HG02840 (cell line): ENCODE measurements around the gene LRRK1.

Experiments
- ATAC-seq: cut with Tn5 transposase; IDR thresholded peaks from one replicate; pipeline ENCODE4 v1.9.1; 2021; ENCODE audit warnings: mild to moderate bottlenecking, moderate library complexity, moderate number of reproducible peaks; ENCODE audit not compliant: unreplicated experiment, low FRiP score

LRRK1 gene

DNA sequence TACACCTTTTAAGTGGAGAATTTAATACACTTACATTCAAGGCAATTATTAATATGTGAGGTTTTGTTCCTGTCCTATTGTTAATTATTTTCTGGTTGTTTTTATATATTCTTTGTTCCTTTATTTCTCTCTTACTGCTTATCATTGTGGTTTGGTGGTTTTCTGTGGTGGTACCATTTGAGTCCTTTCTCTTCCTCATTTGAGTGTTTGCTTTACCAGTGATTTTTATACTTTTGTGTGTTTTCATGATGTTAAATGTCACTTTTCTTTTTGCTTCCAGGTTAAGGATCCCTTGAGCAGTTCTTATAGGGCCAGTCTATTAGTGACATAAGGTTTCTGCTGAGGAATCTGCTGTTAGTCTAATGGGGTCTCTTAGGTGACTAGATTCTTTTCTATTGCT lies 116.5 kb downstream of the LRRK1 start:
- ATAC-seq = no peak

DNA sequence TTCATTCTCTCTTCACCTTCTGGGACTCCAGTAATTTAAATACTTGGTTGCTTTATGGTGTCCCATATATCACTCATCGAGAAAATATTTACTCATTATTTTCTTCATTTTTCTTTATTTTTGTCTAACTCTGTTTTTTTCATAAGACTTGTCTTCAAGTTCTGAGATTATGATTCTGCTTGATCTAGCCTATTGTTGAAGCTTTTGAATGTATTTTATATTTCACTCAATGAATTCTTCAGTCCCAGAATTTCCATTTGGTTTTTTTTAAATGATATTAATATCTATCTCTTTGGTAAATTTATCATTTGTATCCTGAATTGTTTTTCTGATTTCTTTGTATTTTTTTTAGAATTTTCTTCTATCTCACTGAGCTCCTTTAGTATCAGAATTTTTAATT lies 117.0 kb downstream of the LRRK1 start:
- no peak for ATAC-seq

DNA sequence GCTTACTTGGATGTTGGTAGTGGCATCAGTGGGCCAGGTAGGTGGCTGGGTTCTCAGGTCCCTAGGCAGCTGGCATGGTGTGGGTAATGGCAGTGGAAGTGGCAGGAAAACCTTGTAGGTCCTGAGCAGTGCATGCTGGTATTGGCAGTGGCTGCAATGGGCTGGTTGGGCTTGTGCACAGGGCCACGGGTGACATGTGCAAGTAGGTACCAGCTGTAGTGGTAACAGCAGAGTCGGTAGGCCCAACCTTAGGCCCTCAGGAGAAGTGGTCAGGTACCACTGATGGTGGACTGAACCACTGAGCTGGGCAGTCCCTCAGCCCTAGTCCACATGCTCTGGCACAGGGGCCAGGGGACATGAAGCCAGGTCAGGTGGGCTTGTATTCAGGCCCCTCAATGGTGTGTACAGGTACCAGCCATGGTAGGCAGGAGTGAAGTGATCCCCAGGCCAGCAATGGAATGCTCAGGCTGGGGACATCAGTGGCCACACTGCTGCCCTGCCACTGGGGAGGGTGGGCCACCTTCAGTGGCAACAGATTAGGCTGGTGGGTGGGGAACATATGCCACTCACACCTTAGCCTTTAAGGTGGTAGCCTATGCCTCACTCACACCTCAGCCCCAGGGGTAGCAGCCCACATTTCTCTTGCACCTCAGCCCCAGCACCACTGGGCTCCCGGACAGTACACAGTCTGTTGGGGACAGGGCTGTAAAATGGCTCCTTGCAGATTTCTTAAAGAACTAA lies 118.1 kb downstream of the LRRK1 start:
- ATAC-seq = no peak

DNA sequence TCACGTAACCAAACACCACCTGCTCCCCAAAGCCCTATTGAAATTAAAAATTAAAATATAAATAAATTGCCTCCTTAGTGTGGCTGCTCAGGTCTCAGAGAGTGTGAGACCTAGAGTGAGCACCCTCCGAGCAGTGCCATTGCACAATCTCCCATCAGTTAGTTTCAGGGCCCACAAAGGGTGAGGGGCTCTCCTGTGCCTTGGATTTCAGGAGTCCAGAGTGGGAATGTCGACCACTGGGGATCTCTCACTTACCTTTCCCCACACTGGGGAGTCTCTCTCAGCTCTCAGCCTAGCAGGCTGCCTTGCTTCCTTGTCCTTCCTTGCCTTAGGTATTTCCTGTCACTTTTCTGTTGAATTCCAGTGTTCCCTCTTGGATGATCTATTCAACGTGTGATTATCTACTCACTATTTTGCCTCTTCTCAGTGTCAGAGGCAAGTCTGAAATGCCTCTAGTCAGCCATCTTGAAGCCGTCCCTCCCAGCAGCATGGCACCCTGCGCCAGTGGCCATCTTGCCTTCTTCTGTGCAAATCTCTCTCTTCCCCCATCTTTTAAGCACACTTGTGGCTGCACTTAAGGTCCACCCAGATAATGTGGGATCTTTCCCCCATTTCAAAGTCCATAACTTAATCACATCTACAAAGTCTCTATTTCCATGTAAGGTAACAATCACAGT lies 119.3 kb downstream of the LRRK1 start:
- no peak for ATAC-seq

DNA sequence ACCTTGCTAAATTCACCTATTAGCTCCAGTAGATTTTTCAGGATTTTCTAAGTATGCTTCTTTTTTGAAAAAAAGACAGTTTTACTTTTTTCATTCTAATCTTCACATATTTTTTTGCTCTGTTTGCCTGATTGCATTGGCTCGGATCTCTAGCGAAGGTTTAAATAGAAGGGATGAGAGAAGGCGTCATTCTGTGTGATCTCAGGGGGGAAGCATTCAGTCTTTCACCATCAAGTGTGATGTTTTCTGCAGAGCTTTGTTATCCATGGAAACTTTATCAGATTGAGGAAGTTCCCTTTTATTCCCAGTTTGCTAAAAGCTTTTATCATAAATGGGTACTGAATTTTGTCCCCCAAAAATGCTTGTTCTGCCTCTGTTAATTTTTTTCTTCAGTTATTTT lies 120.3 kb downstream of the LRRK1 start:
- no peak for ATAC-seq

DNA sequence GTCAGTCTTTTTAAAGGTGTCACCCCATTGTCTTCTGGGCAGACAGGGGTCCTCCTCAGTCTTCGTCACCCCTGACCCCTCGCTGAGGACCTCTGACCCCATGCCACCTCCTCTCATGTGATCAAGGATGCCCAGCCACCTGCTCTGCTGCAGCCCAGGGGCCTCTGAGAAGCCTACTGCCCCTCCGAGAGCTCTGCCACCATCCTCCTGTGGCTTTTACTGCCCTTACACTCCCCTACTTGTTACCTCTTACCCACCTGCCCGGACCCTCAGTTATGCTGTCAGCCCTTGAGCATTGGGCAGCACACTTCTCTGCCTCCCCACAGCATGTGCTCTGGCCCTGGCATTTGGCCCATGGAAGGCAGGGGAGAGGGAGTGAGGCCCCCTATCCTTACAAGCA lies 123.2 kb downstream of the LRRK1 start:
- ATAC-seq = no peak

DNA sequence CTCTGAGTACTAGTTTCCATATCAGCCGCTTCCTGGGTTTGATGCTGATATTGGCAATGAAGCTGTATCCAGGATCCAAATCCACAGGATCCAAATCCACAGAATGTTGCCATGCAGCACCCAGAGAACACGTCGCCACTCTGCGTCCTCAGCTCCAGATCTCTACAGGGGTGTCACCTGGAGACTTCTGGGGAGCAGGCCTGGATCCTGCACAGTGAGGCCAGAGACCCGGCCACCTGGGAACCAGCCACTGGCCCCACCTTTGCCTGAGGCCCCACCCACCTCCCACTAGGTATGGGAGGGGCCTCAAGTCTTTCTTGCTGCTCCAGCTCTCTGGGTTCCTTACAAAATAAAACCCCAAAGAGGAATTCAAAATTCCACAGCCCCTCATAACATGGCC lies 123.9 kb downstream of the LRRK1 start:
- no peak for ATAC-seq

DNA sequence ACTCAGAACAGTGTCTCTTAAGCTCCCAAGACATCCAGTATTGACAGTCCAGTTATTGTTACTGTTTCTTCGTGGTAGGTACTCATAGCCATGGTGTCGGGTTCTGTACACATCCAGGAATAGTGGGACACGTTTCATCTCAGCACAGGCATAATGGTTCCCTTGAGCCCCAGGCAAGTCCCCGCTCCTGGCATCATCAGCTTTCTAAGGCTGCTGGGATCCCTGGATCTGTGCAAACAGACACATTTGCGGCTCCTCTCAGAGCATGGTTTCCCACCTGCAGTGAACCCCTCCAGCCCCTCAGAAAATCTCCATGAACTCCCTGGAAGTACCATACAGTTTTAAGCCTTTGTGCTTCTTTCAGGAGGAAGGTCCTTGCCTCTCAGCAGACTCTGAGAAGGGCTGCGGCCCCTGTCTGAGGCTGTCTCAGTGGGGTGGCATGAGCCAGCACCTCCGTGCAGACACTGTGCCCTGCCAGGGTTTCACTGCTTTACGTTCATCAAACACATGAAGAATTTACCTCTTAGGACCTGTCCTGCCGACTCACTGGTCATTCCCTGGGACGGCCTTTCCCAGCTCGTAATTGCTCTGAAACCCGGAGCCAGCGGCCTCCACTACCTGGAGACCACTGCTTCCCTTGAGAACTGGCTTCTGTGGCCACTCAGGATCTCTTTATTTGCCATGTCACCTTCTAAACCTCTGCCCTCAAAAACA lies 124.9 kb downstream of the LRRK1 start:
- no peak for ATAC-seq

DNA sequence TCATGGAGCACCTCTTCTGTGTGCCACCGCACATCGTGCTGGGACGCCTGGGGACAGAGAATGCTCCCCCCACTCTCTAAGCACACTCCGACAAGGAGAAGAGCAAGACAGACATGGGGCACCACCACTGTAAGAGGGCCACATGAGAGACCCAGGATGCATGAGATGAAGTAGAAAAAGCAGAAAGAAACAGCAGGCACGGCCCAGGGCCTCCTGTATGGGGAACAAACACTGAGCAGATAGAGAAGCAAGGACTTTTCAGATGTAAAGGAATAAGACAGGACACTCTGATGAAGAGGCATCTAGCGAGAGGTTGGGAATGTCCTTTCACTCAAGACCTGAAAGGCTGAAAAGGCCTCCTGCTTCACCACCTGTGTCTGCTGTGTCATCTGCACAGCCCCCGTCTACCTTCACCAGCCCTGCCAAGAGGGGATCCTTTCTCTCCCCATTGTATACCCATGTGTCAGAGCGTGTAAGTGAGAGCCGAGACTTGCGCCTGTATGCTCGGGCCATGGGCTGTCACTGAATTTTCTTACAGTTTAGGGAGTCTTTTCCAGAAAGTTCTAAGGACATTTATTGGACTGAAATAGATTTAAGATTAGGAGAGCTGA lies 125.6 kb downstream of the LRRK1 start:
- no peak for ATAC-seq

DNA sequence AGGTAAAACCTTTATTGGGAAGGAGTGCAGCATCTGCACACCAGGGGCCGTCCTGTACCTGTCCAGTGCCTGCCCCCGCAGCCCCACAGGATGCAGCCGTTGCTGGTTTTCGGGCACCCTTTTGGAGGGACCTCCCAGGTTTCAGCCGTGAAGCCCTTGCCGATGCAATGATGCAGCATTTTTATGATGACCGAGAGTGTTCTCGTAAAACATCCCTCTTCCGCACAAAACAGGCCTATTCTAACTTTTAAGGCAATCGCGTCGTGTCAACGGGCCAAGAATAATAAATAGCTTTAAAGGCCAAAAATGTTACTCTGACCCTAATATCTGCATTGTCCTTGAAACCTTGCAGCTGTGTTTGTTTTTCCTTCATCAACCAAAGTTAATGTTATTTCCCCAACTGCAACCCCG lies 126.1 kb downstream of the LRRK1 start:
- ATAC-seq = no peak

DNA sequence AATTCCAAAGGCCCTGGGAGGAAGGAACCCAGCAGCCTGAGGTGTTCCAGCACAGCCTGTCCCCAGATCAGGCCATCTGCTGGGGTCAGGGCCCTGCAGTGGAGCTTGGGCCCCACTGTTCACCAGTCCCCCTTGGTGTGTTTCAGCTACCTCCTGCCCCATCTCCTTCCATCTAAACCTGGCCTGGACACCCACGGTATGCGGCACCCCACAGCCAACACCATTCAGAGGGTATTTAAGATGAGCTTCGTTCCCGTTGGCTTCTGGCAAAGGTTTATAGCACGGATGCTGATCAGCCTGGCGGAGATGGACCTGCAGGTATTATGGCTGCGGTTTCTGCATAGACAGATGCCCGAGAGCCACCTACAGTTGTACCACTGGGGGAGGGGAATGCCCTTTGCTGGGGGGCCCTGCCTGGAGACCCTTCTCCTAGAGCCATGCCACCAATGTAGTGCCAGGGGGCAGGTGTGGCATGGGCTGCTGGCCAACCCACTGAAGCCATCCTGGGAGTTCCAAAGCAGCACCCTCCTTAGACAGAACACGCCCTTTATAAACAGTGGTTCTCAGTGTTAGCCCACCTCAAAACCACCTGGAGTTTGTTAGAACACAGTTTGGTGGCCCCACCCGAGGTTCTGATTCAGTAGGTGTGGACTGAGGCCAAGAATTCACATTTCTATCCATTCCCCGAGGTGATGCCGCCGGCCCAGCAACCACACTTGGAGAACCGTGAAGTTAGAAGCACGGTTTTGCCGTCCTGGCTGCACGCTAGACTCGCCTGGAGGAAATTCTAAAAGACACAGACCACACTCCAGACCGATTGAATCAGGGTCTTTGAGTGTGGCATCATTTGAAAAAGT lies 126.9 kb downstream of the LRRK1 start:
- ATAC-seq = no peak

DNA sequence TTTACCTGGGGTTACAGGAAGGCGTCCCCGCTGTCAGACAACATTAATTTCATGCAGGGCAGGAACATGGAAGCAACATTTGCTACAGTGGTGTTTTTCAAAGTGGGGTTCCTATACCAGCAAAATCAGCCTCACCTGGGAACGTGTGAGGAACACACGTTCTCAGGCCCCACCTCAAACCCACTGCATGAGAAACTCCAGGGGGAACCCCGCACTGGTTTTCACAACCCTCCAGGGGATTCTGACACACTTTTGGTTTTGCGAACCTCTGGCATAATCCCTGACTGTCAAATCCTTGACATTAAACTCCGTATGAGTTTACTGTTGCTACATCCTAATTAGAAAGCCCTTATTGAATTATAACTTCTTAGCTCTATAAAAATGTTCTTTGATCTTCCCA lies 127.7 kb downstream of the LRRK1 start:
- ATAC-seq = no peak

DNA sequence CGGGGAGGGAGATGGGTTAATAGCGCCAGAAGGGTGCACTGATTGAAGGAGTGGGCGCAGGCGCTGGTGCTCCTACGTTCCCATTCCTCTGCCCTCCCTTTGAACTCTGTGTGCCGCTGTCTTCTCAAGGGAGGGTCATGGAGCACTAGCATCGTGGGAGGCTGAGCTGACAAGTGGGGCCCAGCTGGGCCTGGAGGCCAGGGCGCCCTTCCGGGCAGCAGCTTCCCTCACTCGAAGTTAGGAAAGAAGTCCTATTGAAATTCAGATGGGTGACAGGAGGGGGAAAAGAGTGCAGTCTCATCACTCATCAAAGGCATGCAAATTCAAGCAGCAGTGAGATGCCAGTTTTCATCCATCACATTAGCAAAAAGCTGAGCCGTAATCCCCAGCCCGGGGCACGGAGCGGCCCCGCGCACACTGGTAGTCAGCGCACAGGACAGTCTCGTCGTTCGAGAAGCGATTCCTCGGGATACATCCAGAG lies 128.2 kb downstream of the LRRK1 start:
- no peak for ATAC-seq

DNA sequence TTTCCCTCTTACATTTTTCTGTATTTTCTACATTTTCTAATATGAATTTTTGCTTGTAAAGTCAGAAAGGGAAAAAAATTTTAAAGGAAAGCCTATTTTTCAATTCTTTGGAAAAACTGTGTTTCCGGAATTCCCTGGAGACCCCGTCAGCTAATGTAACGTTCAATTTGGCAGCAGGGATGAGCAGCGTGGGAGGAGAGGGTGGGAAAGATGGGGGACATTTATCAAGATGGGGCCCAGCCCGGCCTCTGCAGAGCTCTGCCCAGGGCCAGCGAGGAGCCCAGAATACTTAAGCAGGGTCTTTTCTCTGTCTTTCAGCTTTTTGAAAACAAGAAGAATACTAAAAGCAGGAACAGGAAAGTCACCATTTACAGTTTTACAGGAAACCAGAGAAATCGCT lies 129.0 kb downstream of the LRRK1 start:
- ATAC-seq = no peak

DNA sequence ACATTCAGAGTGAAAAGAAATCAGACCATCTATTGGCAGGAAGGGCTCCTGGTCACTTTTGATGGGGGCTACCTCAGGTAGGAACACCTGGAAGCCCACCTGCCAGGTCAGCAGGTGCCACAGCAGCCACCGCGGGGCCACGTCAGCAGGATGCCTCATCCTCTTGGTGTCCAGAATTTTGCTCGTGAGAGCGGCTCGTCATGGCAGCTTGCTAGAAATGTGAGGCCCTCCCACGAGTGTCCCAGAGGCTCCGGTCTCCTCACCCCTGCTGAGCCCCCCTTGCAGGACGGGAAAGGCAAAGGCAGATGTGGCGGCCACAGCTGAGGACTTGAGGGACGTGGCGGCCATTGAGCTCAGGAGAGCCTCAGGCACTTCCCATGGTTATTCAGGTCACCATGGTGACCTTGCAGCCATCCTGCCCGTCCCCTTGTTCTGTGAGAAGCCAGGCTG lies 129.4 kb downstream of the LRRK1 start:
- ATAC-seq = no peak

DNA sequence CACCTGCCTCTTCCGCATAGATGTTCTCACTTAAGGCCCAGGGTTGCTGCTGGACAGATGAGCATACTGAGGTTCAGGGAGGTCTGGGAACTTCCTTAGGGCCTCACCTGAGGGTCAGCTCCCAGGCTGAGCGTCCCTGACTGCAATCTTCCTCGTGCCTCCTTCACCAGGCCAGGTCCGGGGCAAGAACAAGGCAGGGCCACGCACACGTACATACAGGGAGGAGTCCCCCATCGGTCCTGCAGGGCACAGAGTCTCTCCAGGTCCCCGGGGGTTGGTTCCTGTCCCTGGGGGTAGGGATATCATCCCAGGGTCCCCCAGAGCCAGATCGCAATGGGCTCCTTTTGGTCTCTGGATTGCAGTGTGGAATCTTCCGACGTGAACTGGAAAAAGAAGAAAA lies 130.1 kb downstream of the LRRK1 start:
- ATAC-seq = no peak

DNA sequence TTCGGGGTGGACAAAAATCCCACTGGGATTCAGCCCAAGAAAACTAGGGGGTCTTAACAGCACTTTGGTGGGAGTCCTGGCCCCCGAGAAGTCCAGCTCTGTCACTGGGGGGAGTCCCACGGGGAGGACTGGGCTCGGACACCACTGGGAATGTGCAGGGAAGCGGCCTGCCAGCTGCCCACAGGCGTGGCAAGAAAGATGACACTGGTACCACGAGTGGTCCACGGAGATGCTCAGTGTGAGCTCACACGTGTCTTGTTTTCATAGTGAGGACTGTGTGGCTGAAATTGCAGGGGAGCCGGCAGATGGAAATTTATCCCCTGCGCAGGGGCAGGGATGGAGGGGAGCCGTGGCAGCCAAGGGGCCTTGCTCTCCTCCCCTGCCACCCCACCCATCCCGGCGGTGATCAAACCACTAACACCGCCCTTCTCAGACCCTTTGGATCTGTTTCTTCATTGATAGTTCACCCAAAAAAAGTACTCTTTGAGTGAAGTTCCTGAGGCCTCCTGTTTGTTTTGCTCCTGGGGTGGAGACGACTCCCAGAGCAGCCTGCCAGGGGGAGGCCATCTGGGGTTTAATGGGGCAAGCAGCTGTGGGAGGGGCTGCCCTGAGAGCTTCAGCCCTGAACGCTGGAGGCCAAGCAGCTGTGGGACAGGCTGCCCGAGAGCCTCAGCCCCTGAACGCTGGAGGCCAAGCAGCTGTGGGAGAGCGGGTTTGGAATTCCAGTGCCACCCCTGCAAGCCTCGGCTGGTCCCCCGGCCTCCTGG lies 130.9 kb downstream of the LRRK1 start:
- ATAC-seq = no peak

DNA sequence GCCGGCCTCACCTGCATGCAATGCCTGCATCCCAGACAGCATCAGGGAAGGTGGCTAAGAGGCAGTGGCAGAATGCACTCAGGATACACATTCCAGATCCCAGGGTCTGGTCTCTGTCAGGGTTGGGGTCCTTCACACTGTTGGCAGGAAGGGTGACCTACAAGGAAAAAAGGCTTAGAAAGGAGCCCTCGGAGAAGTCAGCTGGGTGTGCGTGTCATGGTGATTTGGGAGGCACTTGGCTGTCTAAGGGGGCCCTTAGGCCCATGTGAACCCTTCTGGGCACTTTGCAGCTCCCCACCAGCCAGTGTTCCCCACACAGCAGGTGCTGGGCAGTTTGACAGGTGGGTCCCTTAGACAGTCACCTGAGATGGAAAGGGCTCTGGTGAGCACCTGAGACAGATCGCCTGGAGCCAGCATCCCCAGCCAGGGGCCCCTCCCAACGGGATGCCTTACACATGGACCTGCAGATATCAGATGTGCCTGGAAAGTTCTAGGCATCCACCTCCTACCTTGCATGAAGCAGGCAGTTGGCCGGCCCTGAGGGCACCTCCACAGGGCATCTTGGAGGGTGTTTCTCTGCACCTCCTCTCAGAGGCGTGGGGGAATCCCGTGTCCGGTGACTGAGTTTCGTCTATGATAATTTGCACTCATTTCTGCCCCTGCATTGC lies 131.6 kb downstream of the LRRK1 start:
- ATAC-seq = no peak
